Measurements from ENCODE around the gene TTC22.

GRCh38 chr1:54823670-54824069, 22.5 kb upstream of the TTC22 start:
- no peak for TF ChIP-seq CTCF (IDR thresholded peaks at IDR 0.05)
- no peak for TF ChIP-seq ZFX (IDR thresholded peaks at IDR 0.05; ENCODE audit: borderline replicate concordance)
